ENCODE data around the gene PPP1R9A.

Gene PPP1R9A

DNA sequence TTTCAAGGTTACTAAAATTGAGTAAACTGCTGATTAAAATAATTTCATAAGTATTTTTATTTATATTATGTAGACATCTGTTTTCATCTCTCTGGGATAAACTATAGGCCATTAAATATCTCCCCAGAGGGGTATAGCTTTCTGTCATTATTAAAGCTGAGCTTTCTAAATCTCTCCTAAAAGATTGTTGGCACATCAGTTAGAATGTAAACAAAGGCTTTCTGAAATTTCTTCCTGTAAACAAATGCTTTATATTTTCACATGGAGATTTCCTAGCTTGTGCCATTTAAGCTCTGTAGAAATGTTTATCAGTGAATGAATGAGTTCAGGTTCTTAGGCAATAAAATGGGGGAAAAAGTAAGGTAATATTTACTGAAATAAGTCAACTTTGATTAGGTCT, 35.7 kb downstream of the PPP1R9A start:
- DNase-seq (ENCODE audit: low read depth), result no peak
- H3K4me3 ChIP-seq (ENCODE audit: control insufficient read depth, low read depth, low read length), result no peak overlapping the region
- TF ChIP-seq, protein P1, sequence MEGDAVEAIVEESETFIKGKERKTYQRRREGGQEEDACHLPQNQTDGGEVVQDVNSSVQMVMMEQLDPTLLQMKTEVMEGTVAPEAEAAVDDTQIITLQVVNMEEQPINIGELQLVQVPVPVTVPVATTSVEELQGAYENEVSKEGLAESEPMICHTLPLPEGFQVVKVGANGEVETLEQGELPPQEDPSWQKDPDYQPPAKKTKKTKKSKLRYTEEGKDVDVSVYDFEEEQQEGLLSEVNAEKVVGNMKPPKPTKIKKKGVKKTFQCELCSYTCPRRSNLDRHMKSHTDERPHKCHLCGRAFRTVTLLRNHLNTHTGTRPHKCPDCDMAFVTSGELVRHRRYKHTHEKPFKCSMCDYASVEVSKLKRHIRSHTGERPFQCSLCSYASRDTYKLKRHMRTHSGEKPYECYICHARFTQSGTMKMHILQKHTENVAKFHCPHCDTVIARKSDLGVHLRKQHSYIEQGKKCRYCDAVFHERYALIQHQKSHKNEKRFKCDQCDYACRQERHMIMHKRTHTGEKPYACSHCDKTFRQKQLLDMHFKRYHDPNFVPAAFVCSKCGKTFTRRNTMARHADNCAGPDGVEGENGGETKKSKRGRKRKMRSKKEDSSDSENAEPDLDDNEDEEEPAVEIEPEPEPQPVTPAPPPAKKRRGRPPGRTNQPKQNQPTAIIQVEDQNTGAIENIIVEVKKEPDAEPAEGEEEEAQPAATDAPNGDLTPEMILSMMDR (conservative IDR thresholded peaks at IDR 0.05; ENCODE audit: control insufficient read depth, insufficient read depth, low read depth, low read length), result no peak

DNA sequence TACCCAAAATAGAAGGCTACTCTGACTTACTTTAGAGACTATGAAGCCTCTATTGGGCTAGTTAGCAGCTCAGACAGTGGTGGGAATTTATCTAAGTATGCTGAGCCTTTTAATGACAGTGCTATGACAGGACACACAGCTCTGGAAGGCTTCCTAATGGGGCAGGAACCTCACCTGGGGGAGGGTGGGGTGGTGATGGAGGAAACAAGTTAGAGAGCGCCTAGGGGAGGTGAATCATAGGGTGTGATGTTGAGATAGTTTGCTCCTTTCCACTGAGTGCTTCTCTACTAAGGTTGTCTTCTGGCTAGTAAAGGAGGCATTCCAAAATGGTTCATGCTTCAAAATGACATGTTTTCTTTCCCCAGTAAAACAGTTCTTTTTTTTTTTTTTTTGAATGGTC, 42.1 kb downstream of the PPP1R9A start:
- DNase-seq (ENCODE audit: low read depth), result no peak
- TF ChIP-seq, protein P1 (conservative IDR thresholded peaks at IDR 0.05; ENCODE audit: control insufficient read depth, insufficient read depth, low read depth, low read length), result no peak
- no peak overlapping the region for H3K4me3 ChIP-seq (ENCODE audit: control insufficient read depth, low read depth, low read length)

GRCh38 chr7:94955807-94956206, 48.4 kb downstream of the PPP1R9A start:
- no peak for DNase-seq (ENCODE audit: low read depth)
- TF ChIP-seq, protein P1 (conservative IDR thresholded peaks at IDR 0.05; ENCODE audit: control insufficient read depth, insufficient read depth, low read depth, low read length), result no peak
- H3K4me3 ChIP-seq (ENCODE audit: control insufficient read depth, low read depth, low read length), result no peak overlapping the region

GRCh38 chr7:94957061-94957460, 49.7 kb downstream of the PPP1R9A start:
- no peak for DNase-seq (ENCODE audit: low read depth)
- TF ChIP-seq, protein P1 (conservative IDR thresholded peaks at IDR 0.05; ENCODE audit: control insufficient read depth, insufficient read depth, low read depth, low read length), result no peak

DNA sequence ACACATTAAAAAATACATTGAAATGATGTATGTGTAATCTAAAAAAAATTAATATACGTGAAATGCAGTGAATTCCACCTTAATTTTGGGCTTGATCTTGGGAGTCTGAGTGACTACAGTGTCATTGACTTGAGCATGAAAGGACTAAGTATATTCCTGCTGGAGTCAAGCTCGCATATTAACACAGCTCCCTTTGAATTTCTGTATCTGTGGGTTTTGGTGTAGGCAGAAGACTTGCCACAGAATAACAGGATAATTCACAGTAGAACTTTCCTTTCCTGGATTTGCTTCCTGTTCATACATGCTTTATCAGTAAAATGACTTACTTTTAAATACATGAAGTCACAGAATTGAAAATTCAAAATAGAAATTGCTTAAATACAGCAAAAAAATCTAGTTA, 55.3 kb downstream of the PPP1R9A start:
- no peak overlapping the region for H3K4me3 ChIP-seq (ENCODE audit: control insufficient read depth, low read depth, low read length)
- TF ChIP-seq, protein P1 (conservative IDR thresholded peaks at IDR 0.05; ENCODE audit: control insufficient read depth, insufficient read depth, low read depth, low read length), result no peak
- DNase-seq (ENCODE audit: low read depth), result no peak

More at GRCh38 chr7:94957061-94957460, 49.7 kb downstream of the PPP1R9A start:
- no peak overlapping the region for H3K4me3 ChIP-seq (ENCODE audit: control insufficient read depth, low read depth, low read length)

DNA sequence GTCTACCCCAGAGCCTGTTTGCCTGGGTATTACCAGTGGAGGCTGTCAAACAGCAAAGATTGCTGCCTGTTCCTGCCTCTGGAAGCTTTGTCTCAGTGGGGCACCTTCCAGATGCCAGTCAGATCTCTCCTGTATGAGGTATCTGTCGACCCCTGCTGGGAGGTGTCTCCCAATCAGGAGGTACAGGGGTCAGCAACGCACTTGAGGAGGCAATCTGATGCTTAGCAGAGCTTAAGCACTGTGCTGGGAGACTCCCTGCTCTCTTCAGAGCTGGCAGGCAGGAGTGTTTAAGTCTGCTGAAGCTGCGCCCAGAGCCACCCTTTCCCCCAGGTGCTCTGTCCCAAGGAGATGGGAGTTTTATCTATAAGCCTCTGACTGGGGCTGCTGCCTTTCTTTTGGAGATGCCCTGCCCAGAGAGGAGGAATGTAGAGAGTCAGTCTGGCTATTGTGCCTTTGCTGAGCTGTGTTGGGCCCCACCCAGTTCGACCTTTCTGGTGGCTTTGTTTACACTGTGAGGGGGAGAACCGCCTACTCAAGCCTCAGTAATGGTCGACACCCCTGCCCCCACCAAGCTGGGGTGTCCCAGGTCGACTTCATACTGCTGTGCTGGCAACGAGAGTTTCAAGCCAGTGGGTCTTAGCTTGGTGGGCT, 62.2 kb downstream of the PPP1R9A start:
- DNase-seq (ENCODE audit: low read depth), result no peak
- no peak overlapping the region for H3K4me3 ChIP-seq (ENCODE audit: control insufficient read depth, low read depth, low read length)
- TF ChIP-seq, protein P1 (conservative IDR thresholded peaks at IDR 0.05; ENCODE audit: control insufficient read depth, insufficient read depth, low read depth, low read length), result no peak
